Measurements from ENCODE around the gene C1orf94.

- no peak for TF ChIP-seq CTCF (IDR thresholded peaks at IDR 0.05; ENCODE audit: low read depth, low read length)
- no peak for TF ChIP-seq EZH2phosphoT487 (IDR thresholded peaks at IDR 0.05; ENCODE audit: low read depth)
These were observed 88.7 kb downstream of the C1orf94 start for GRCh38 chr1:34265396-34265795.

Data from OCI-LY3 (cell line).